K562 (cell line): ENCODE results near the gene TCHP. TPM values are rescaled to one million over a fixed set of nuclear protein-coding genes. Genes with fewer than 3 reads are reported as not detected.

Experiments
- ATAC-seq: fragments of 200-7000 bp; cut with Tn5 transposase; 3 replicates; pipeline ENCODE4 v1.9.1; 2020; ENCODE audit warnings: moderate library complexity
- BruUV-seq: library from RNA; stranded (reverse); fragments of 400-500 nt; replicated peaks from 2 replicates; lab custom pipeline; 2021; lab: Mats Ljungman, UMichigan
- CTCF ChIA-PET: fragments of 300-600 bp; formaldehyde crosslinking; extraction: SDS; loops from one replicate; lab custom pipeline; 2021; ENCODE audit warnings: low intra/inter-chr PET ratio; lab: Yijun Ruan, JAX
- POLR2A ChIA-PET: fragments of 300-600, 350-650 bp; sonication (Branson Sonifier 250); formaldehyde crosslinking; extraction: SDS; loops from one replicate; lab custom pipeline; 2021; ENCODE audit warnings: antibody characterized with exemption, inconsistent platforms; lab: Yijun Ruan, JAX
- DNase-seq, 4 experiments: peaks; one replicate each; pipeline versions ENCODE4 v3.0.0 to v3.0.0-alpha.2; 2011 to 2018; ENCODE audit warnings: low spot score in 3 of 4, mixed read lengths in 3 of 4; ENCODE audit errors: extremely low read depth in 1 of 4
- FAIRE-seq: peaks from 2 replicates; lab custom pipeline; 2011; peaks lifted over from hg19 to GRCh38; lab: Jason Lieb, UNC
- H2AFZ ChIP-seq: 2 replicates; pipeline ENCODE4 v1.6.0; 2011; ENCODE audit warnings: low read depth, low read length, control low read depth, inconsistent platforms
- H3K27ac ChIP-seq: fragments of 200-600 bp; 3 replicates; pipeline ENCODE4 v1.8.0; 2011; ENCODE audit warnings: low read depth, mild to moderate bottlenecking, control low read depth, inconsistent platforms, low read length, moderate library complexity, mixed read lengths; ENCODE audit errors: extremely low read depth
- H3K27me3 ChIP-seq, 2 experiments: fragments of 300-600 bp in 1 of 2; 2 replicates in 1 of 2; 3 replicates in 1 of 2; pipeline versions ENCODE4 v1.6.0 to v1.8.0; 2011; ENCODE audit warnings: inconsistent platforms in 2 of 2, low read length in 2 of 2, mild to moderate bottlenecking in 1 of 2, mixed read lengths in 1 of 2, moderate library complexity in 1 of 2; ENCODE audit not compliant: control insufficient read depth in 2 of 2, insufficient read depth in 2 of 2
- H3K36me3 ChIP-seq: fragments of 300-600 bp; 3 replicates; pipeline ENCODE4 v1.8.0; 2011; ENCODE audit warnings: mild to moderate bottlenecking, low read length, inconsistent platforms; ENCODE audit not compliant: control insufficient read depth, insufficient read depth
- H3K4me1 ChIP-seq, 2 experiments: fragments of 200-600 bp in 1 of 2; replicated peaks in 1 of 2; 2 replicates in 1 of 2; 3 replicates in 1 of 2; pipeline versions ENCODE4 v1.5.1 to v1.8.0; 2011; ENCODE audit warnings: inconsistent platforms in 2 of 2, low read length in 2 of 2, mild to moderate bottlenecking in 1 of 2, mixed read lengths in 1 of 2, moderate library complexity in 1 of 2; ENCODE audit not compliant: control insufficient read depth in 2 of 2, insufficient read depth in 2 of 2
- H3K4me2 ChIP-seq: 2 replicates; pipeline ENCODE4 v1.6.1; 2011; ENCODE audit warnings: low read length, control low read depth, inconsistent platforms, mixed read lengths; ENCODE audit not compliant: insufficient read depth
- H3K4me3 ChIP-seq: fragments of 200-600 bp; sonication (generic), shearing (Covaris generic); 2 replicates; pipeline ENCODE4 v1.5.1; 2016; ENCODE audit warnings: control low read depth, inconsistent platforms
- H3K79me2 ChIP-seq: fragments of 200-600 bp; 3 replicates; pipeline ENCODE4 v1.8.0; 2011; ENCODE audit warnings: low read length, inconsistent platforms; ENCODE audit not compliant: control insufficient read depth, insufficient read depth
- H3K9ac ChIP-seq, 2 experiments: 2 replicates each; pipeline versions ENCODE4 v1.6.0 to v1.6.1; 2011; ENCODE audit warnings: low read depth in 2 of 2, low read length in 2 of 2, control low read depth in 1 of 2, inconsistent platforms in 1 of 2, mild to moderate bottlenecking in 1 of 2, mixed read lengths in 1 of 2; ENCODE audit not compliant: insufficient read depth in 1 of 2
- H3K9me1 ChIP-seq: one replicate; pipeline ENCODE4 v1.6.0; 2011; ENCODE audit warnings: inconsistent platforms, mild to moderate bottlenecking, low read length, moderate library complexity; ENCODE audit not compliant: control insufficient read depth, insufficient read depth
- H3K9me3 ChIP-seq: replicated peaks from 2 replicates; pipeline ENCODE4 v1.5.1; 2011; ENCODE audit warnings: low read depth, low read length, inconsistent platforms; ENCODE audit not compliant: control insufficient read depth, insufficient read depth
- H4K20me1 ChIP-seq: replicated peaks from 2 replicates; pipeline ENCODE4 v1.6.1; 2011; ENCODE audit warnings: low read length, inconsistent platforms, mixed read lengths; ENCODE audit not compliant: control insufficient read depth, insufficient read depth
- HDAC2 ChIP-seq: fragments of 450-650 bp; IDR thresholded peaks from 2 replicates; pipeline ENCODE4 v1.6.1; 2016; ENCODE audit warnings: mild to moderate bottlenecking
- HNRNPL ChIP-seq: fragments of 200-400 bp; formaldehyde crosslinking; IDR thresholded peaks from 2 replicates; pipeline ENCODE4 v1.6.1; 2017; ENCODE audit warnings: low read depth, mild to moderate bottlenecking, low read length
- KDM4B ChIP-seq, 2 experiments: fragments of 450-650 bp in 1 of 2; sonication (generic) in 1 of 2; IDR thresholded peaks; 2 replicates each; pipeline ENCODE4 v1.6.1; 2016 to 2017; ENCODE audit warnings: borderline replicate concordance in 2 of 2, antibody characterized with exemption in 1 of 2, low read depth in 1 of 2, mild to moderate bottlenecking in 1 of 2
- LARP7 ChIP-seq: fragments of 450-650 bp; IDR thresholded peaks from 2 replicates; pipeline ENCODE4 v1.6.1; 2016
- TCF7 ChIP-seq: sonication (generic); IDR thresholded peaks from 2 replicates; pipeline ENCODE4 v1.6.1; 2016; ENCODE audit warnings: antibody characterized with exemption, borderline replicate concordance
- ZC3H4 ChIP-seq: sonication (generic); formaldehyde crosslinking; IDR thresholded peaks from 2 replicates; pipeline ENCODE4 v1.9.0; 2021; ENCODE audit warnings: missing genetic modification reagents, borderline replicate concordance
- ZNF12 ChIP-seq: sonication (generic); formaldehyde crosslinking; IDR thresholded peaks from 2 replicates; pipeline ENCODE4 v1.4.0; 2020; ENCODE audit warnings: mild to moderate bottlenecking, missing genetic modification reagents
- ZNF3 ChIP-seq: fragments of 250-450 bp; sonication (Bioruptor Pico); IDR thresholded peaks from 2 replicates; pipeline ENCODE4 v1.5.0; 2021; ENCODE audit warnings: mild to moderate bottlenecking, moderate library complexity
- WGBS: fragments of 100-300 bp; shearing (Covaris generic); methylation state at CpG from one replicate; pipeline ENCODE4 v1.1.6; 2016; ENCODE audit warnings: low coverage, mixed read lengths; ENCODE audit not compliant: insufficient coverage; ENCODE audit errors: missing lambda C conversion rate; 5-methylcytosine and 5-hydroxymethylcytosine counted together
- in situ Hi-C: fragments of 300-500 bp; cut with MboI; formaldehyde crosslinking; loops from 4 replicates; pipeline ENCODE4 v1.15.0; 2018; ENCODE audit warnings: inconsistent platforms, mixed read lengths
- intact Hi-C: fragments of 100-400 bp; cut with micrococcal nuclease; formaldehyde crosslinking; loops from 2 replicates; pipeline ENCODE4 v1.14.2; 2022
- polyA plus RNA-seq, 8 experiments: library from polyadenylated mRNA; depleted of rRNA in 4 of 8; stranded (reverse) in 5 of 8; unstranded in 3 of 8; fragments of >200 nt; fragmentation: Nextera tagmentation in 2 of 8; fragmentation: Illumina TruSeq in 1 of 8; extraction: Ambion mirVana in 2 of 8; extraction: Trizol in 1 of 8; gene quantifications; 2 replicates each; pipeline versions ENCODE4 v1.2.1 to v1.2.3, GENCODE V29; 2011 to 2014; ENCODE audit warnings: inconsistent platforms in 1 of 8, missing spikeins in 1 of 8
- total RNA-seq, 7 experiments: library from RNA; depleted of rRNA in 6 of 7; stranded (reverse); fragments of >200 nt in 6 of 7; fragmentation: Illumina TruSeq in 2 of 7; extraction: Trizol in 2 of 7; gene quantifications; 2 replicates each; pipeline versions ENCODE4 v1.2.1 to v1.2.3, GENCODE V29; 2011 to 2021; ENCODE audit warnings: low replicate concordance in 1 of 7
- TF ChIP-seq, protein P1 (sequence below), 2 experiments: IDR thresholded peaks; 2 replicates each; pipeline ENCODE4 v1.6.1; 2012; ENCODE audit warnings: improper control_type of control experiment in 2 of 2, low read depth in 2 of 2, low read length in 2 of 2, borderline replicate concordance in 1 of 2
- TF ChIP-seq, protein P2 (sequence below): sonication (generic); formaldehyde crosslinking; IDR thresholded peaks from 2 replicates; pipeline ENCODE4 v1.8.0; 2022; ENCODE audit warnings: mild to moderate bottlenecking, missing genetic modification reagents

TCHP gene
- total and polyA plus RNA-seq, 9 of the 15 experiments (the other 6 are each of a cell fraction or from before 2014, with no cell fraction given), result 3.4 to 30.4 (median 19.7) TPM

DNA sequence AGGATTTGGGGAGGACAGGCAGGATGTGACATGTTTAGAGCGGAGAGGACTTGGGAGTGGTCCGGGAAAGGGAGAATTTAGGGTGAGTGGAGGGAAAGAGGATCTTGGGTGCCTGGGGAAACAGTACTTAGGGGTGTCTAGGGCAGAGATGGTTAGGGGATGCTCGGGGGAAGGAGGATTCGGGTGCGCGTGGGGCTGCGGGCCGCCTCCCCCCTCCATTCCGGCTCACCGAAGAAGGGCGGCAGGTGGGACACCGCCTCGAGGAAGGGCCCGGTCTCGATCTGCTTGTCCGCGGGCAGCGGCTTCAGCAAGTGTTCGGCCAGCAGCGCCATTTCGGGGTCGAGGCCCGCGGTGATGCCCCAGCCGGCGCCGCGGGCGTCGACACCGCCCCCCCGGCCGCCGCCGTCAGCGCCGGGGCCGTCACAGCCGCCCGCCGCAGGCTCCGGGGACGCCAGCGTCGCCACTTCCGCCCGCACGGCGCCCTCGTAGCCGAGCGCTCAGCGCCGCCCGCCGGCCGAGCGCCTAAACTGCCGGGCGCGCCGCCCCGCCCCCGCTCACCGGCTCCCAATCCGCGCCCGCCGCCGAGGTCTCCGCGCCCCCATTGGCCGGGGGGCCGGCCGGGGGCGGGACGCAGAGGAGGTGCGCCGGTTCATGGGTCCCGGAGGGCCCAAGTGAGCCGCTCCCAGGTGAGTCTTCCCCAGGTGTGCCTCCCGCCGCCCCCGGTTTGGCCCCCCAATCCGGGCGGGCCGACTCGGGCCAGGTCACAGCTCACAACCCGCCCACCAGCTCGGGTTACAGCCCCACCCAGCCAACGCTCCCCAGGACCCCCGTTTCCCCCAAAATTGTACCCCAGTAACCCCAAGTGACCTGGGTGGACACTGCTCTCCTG, 19.8 kb upstream of the TCHP start, which contains the start of gene GLTP:
GLTP (minus strand) TSS at position 499 of the 889 bp plus-strand sequence; CDS start at position 332, 167 bp downstream.
- in situ Hi-C loops (no loop called here), intact Hi-C loops (loop anchor here (1.0 kb wide), 1 partner anchor 27 kb away; no protein-coding TSS in a partner anchor)
- FAIRE-seq, result no peak
- DNase-seq, result peak; percentile 92 to 99 (median 98)
- WGBS, result 1% methylated on average over 29 of the region's 92 CpGs
- Histone ChIP-seq H3K36me3 (no peaks in the 10 kb centered on the region), H3K4me1 (peaks cover 5 to 18% of the 10 kb centered on the region in 2 experiments; a peak in 4 of 5 replicates), H3K9me3 (no peaks in the 10 kb centered on the region), H3K27me3 (peaks cover 31 to 41% of the 10 kb centered on the region in 2 experiments), H3K79me2 (no peaks in the 10 kb centered on the region), H3K4me3 (peak within 1 kb of the TSS; percentile 64), H3K27ac (no peak within 1 kb of the TSS), H4K20me1 (no peaks in the 10 kb centered on the region; the same call in 1 of the 2 replicates), H3K9me1 (no peaks in the 10 kb centered on the region), H3K4me2 (peak within 1 kb of the TSS; percentile 98), H2AFZ (peak within 1 kb of the TSS; percentile 88), H3K9ac (peak within 1 kb of the TSS; percentile 64 to 92)
- BruUV-seq, result no TSS peak
- peak; percentile 99 for ATAC-seq
- ChIA-PET POLR2A (no interaction called here), CTCF (interaction anchor here (0.5 to 2.5 kb wide), 7 partner anchors 21 to 1035 kb away, joined by 3 to 16 read pairs (median 5); no protein-coding TSS in a partner anchor)
- TF ChIP-seq, protein P1, sequence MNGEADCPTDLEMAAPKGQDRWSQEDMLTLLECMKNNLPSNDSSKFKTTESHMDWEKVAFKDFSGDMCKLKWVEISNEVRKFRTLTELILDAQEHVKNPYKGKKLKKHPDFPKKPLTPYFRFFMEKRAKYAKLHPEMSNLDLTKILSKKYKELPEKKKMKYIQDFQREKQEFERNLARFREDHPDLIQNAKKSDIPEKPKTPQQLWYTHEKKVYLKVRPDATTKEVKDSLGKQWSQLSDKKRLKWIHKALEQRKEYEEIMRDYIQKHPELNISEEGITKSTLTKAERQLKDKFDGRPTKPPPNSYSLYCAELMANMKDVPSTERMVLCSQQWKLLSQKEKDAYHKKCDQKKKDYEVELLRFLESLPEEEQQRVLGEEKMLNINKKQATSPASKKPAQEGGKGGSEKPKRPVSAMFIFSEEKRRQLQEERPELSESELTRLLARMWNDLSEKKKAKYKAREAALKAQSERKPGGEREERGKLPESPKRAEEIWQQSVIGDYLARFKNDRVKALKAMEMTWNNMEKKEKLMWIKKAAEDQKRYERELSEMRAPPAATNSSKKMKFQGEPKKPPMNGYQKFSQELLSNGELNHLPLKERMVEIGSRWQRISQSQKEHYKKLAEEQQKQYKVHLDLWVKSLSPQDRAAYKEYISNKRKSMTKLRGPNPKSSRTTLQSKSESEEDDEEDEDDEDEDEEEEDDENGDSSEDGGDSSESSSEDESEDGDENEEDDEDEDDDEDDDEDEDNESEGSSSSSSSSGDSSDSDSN (IDR thresholded peaks at IDR 0.05; ENCODE audit: borderline replicate concordance in 1 of 2, low read depth in 2 of 2, low read length in 2 of 2), result 0 out of 4 replicates have a peak, but pooled peaks of 1 of the 2 experiments have one; percentile 44
- TF ChIP-seq, protein P2, sequence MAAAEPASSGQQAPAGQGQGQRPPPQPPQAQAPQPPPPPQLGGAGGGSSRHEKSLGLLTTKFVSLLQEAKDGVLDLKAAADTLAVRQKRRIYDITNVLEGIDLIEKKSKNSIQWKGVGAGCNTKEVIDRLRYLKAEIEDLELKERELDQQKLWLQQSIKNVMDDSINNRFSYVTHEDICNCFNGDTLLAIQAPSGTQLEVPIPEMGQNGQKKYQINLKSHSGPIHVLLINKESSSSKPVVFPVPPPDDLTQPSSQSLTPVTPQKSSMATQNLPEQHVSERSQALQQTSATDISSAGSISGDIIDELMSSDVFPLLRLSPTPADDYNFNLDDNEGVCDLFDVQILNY (CRISPR knock-in tag), result 0 out of 2 replicates have a peak, but pooled peaks have one; percentile 40
- no peak for TF ChIP-seq ZNF12 (CRISPR knock-in tag)
- TF ChIP-seq ZC3H4 (CRISPR knock-in tag), result no peak
- no peak for TF ChIP-seq KDM4B (IDR thresholded peaks at IDR 0.05; ENCODE audit: borderline replicate concordance in 2 of 2, low read depth in 1 of 2)
- no peak for TF ChIP-seq HDAC2
- no peak for TF ChIP-seq HNRNPL
- TF ChIP-seq LARP7, result 0 out of 2 replicates have a peak, but pooled peaks have one; percentile 19
- TF ChIP-seq TCF7, result no peak
- TF ChIP-seq ZNF3 (CRISPR knock-in tag), result no peak
